MCF 10A (cell line): ENCODE data around the gene MTMR10. TPM values are rescaled to one million over a fixed set of nuclear protein-coding genes. Genes with fewer than 3 reads are reported as not detected.
A peak's percentile ranks its signal among the peaks of the same experiment; 100 is the strongest.

Experiments
- BruUV-seq: library from RNA; stranded (reverse); fragments of 400-500 nt; replicated peaks from 2 replicates; lab custom pipeline; 2021; lab: Mats Ljungman, UMichigan
- CTCF ChIA-PET: fragments of 300-600 bp; sonication (Branson Sonifier 250); formaldehyde crosslinking; extraction: SDS; loops from one replicate; lab custom pipeline; 2021; ENCODE audit warnings: antibody characterized with exemption, inconsistent platforms; lab: Yijun Ruan, JAX
- POLR2A ChIA-PET: fragments of 300-600, 350-650 bp; sonication (Branson Sonifier 250); formaldehyde crosslinking; extraction: SDS; loops from one replicate; lab custom pipeline; 2020; ENCODE audit warnings: antibody characterized with exemption, inconsistent platforms; lab: Yijun Ruan, JAX
- DNase-seq: peaks from one replicate; pipeline ENCODE4 v3.0.0-alpha.2; 2018; ENCODE audit not compliant: unreplicated experiment
- H3K27ac Mint-ChIP-seq: one replicate; pipeline ENCODE4 v1.8.0; 2022; ENCODE audit warnings: mild to moderate bottlenecking, low read depth, mixed read lengths; ENCODE audit not compliant: unreplicated experiment
- H3K27me3 Mint-ChIP-seq: one replicate; pipeline ENCODE4 v1.8.0; 2022; ENCODE audit warnings: mixed read lengths; ENCODE audit not compliant: insufficient read depth, unreplicated experiment
- H3K36me3 Mint-ChIP-seq: one replicate; pipeline ENCODE4 v1.8.0; 2022; ENCODE audit warnings: mild to moderate bottlenecking, moderate library complexity, mixed read lengths; ENCODE audit not compliant: insufficient read depth, unreplicated experiment
- H3K4me1 Mint-ChIP-seq: one replicate; pipeline ENCODE4 v1.8.0; 2022; ENCODE audit warnings: mixed read lengths; ENCODE audit not compliant: insufficient read depth, unreplicated experiment
- H3K4me3 Mint-ChIP-seq: one replicate; pipeline ENCODE4 v1.8.0; 2022; ENCODE audit warnings: mild to moderate bottlenecking, moderate library complexity, mixed read lengths; ENCODE audit not compliant: unreplicated experiment
- H3K9me3 Mint-ChIP-seq: one replicate; pipeline ENCODE4 v1.8.0; 2022; ENCODE audit warnings: mixed read lengths; ENCODE audit not compliant: unreplicated experiment
- CTCF ChIP-seq: fragments of 200-600 bp; IDR thresholded peaks from one replicate; pipeline ENCODE4 v1.8.0; 2022; ENCODE audit warnings: antibody characterized with exemption, mild to moderate bottlenecking; ENCODE audit not compliant: unreplicated experiment
- intact Hi-C: fragments of 100-400 bp; cut with micrococcal nuclease; formaldehyde crosslinking; loops from 2 replicates; pipeline ENCODE4 v1.14.1; 2022
- total RNA-seq: library from RNA; stranded (reverse); gene quantifications from 2 replicates; pipeline ENCODE4 v1.2.3, GENCODE V29; 2022

MTMR10 gene
- total RNA-seq, 1 experiment from 2014 or later, result 11.4 TPM

GRCh38 chr15:30924353-30924752 lies 67.1 kb downstream of the MTMR10 start:
- Mint-ChIP-seq H3K36me3 (peaks cover 80% of the 10 kb centered on the region), H3K9me3 (no peaks in the 10 kb centered on the region), H3K27me3 (no peaks in the 10 kb centered on the region), H3K27ac (peak overlapping the region; percentile 19), H3K4me3 (no peak overlapping the region), H3K4me1 (no peaks in the 10 kb centered on the region)
- intact Hi-C loops, result no loop called here
- no peak for TF ChIP-seq CTCF
- no peak for DNase-seq
- POLR2A ChIA-PET, result interaction anchor here (0.5 to 0.6 kb wide), 2 partner anchors 47 to 205 kb away, joined by 3 read pairs; no protein-coding TSS in a partner anchor
- CTCF ChIA-PET, result interaction anchor here (1.0 kb wide), 1 partner anchor 205 kb away, joined by 3 read pairs; no protein-coding TSS in a partner anchor
- BruUV-seq, result no TSS peak

DNA sequence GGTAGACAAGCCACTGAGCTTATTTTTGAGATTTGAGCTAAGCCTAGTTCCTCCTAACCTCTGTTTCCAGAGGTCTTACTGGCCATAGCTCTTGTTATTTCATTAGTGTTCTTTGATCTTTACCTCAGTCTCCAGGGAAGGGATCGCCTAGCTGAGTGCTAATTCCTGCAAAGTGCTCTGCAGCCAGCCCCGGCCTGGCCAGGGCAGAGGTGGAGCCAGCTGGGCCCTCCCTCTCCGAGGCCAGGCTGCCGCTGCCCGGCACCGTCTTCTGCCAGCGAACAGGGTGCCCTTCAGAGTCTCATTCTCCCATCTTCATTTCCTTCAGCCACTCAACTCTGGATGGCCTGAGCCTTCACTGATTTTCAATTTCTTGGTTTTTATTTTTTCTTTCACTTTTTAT lies 68.0 kb downstream of the MTMR10 start:
- POLR2A ChIA-PET, result interaction anchor here (1.5 kb wide), 1 partner anchor 19 kb away, joined by 3 read pairs; the partner anchor contains the start of gene FAN1
- no peak overlapping the region for H3K4me3 Mint-ChIP-seq
- BruUV-seq, result no TSS peak
- H3K36me3 Mint-ChIP-seq, result peaks cover 80% of the 10 kb centered on the region
- no peak for DNase-seq
- H3K27me3 Mint-ChIP-seq, result no peaks in the 10 kb centered on the region
- intact Hi-C loops, result no loop called here
- no peaks in the 10 kb centered on the region for H3K9me3 Mint-ChIP-seq
- no peak for TF ChIP-seq CTCF
- CTCF ChIA-PET, result interaction anchor here (1.5 kb wide), 1 partner anchor 9 kb away, joined by 3 read pairs; no protein-coding TSS in a partner anchor
- H3K27ac Mint-ChIP-seq, result no peak overlapping the region
- no peaks in the 10 kb centered on the region for H3K4me1 Mint-ChIP-seq

- no peak for DNase-seq
- BruUV-seq, result no TSS peak
- Mint-ChIP-seq H3K27me3 (no peaks in the 10 kb centered on the region), H3K36me3 (peaks cover 80% of the 10 kb centered on the region), H3K9me3 (no peaks in the 10 kb centered on the region), H3K27ac (no peak overlapping the region), H3K4me3 (no peak overlapping the region), H3K4me1 (no peaks in the 10 kb centered on the region)
- POLR2A ChIA-PET, result interaction anchor here (1.5 kb wide), 1 partner anchor 19 kb away, joined by 3 read pairs; the partner anchor contains the start of gene FAN1
- no peak for TF ChIP-seq CTCF
- intact Hi-C loops, result no loop called here
- CTCF ChIA-PET, result interaction anchor here (1.0 to 1.5 kb wide), 2 partner anchors 10 to 11 kb away, joined by 3 to 4 read pairs; no protein-coding TSS in a partner anchor
Observed at GRCh38 chr15:30922480-30923311, 68.7 kb downstream of the MTMR10 start.

DNA sequence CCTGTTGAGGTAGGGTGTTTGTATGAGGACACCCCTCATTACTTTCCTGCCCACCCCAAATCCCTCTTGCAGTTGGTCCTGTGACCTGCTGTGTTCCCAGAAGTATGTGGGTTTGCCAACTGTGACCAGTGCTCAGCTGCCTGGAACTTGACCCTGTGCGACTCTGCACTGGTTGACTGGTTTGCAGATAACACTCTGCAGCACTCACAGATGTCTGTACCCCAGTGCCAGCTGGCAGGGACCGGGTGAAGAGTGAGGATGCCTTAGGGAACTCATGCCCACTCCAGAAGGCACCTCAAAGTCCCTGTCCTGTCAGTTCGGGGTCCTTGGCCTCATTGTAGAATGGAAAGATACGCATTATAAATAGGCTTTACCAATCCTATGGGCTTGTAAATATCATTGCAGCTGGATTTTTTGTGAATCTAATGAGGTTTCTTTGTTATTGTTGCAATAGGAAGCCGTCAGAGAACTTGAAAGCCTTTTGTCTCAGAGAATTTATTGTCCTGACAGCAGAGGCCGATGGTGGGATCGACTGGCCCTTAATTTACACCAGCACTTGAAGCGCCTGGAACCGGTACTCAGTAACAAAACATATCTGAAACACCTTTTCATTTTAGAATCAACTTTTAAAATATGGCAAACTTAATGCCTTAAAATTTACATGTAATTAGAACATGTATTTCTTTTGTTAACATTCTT lies 69.5 kb downstream of the MTMR10 start:
- H3K27me3 Mint-ChIP-seq, result no peaks in the 10 kb centered on the region
- intact Hi-C loops, result no loop called here
- H3K4me1 Mint-ChIP-seq, result peaks cover 3% of the 10 kb centered on the region
- peaks cover 76% of the 10 kb centered on the region for H3K36me3 Mint-ChIP-seq
- H3K9me3 Mint-ChIP-seq, result no peaks in the 10 kb centered on the region
- no peak for TF ChIP-seq CTCF
- ChIA-PET CTCF (interaction anchor here (1.0 to 1.5 kb wide), 2 partner anchors 10 kb away, joined by 3 to 4 read pairs; no protein-coding TSS in a partner anchor), POLR2A (no interaction called here)
- no TSS peak for BruUV-seq
- H3K27ac Mint-ChIP-seq, result no peak overlapping the region
- no peak for DNase-seq
- H3K4me3 Mint-ChIP-seq, result no peak overlapping the region
